H9 (cell line): ENCODE results near the gene TMC1. TPM values are rescaled to one million over a fixed set of nuclear protein-coding genes. Genes with fewer than 3 reads are reported as not detected.

Experiments used
- DNase-seq: peaks from one replicate; pipeline ENCODE4 v3.0.0-alpha.2; 2017
- H2AFZ ChIP-seq: one replicate; pipeline ENCODE4 v1.6.1; 2013; ENCODE audit warnings: mild to moderate bottlenecking, low read length, control low read depth, moderate library complexity
- H2AK5ac ChIP-seq: 2 replicates; pipeline ENCODE4 v1.6.1; 2013; ENCODE audit warnings: low read length, control low read depth, mixed read lengths; ENCODE audit not compliant: insufficient read length
- H2BK120ac ChIP-seq: one replicate; pipeline ENCODE4 v1.6.1; 2013; ENCODE audit warnings: low read depth, mild to moderate bottlenecking, low read length, control low read depth, inconsistent platforms; ENCODE audit not compliant: poor library complexity, severe bottlenecking
- H2BK12ac ChIP-seq: 2 replicates; pipeline ENCODE4 v1.6.1; 2013; ENCODE audit warnings: low read length, control low read depth, mixed read lengths, low read depth; ENCODE audit not compliant: insufficient read length
- H2BK15ac ChIP-seq: 2 replicates; pipeline ENCODE4 v1.6.1; 2013; ENCODE audit warnings: low read depth, low read length, control low read depth
- H2BK20ac ChIP-seq: one replicate; pipeline ENCODE4 v1.6.1; 2013; ENCODE audit warnings: low read depth, mild to moderate bottlenecking, low read length, control low read depth, inconsistent platforms; ENCODE audit not compliant: poor library complexity, severe bottlenecking
- H2BK5ac ChIP-seq: 2 replicates; pipeline ENCODE4 v1.6.1; 2013; ENCODE audit warnings: low read length, control low read depth, mixed read lengths; ENCODE audit not compliant: insufficient read length
- H3K14ac ChIP-seq: 2 replicates; pipeline ENCODE4 v1.6.1; 2013; ENCODE audit warnings: low read length, control low read depth; ENCODE audit not compliant: insufficient read depth
- H3K18ac ChIP-seq: 2 replicates; pipeline ENCODE4 v1.6.1; 2013; ENCODE audit warnings: low read depth, mild to moderate bottlenecking, mixed read lengths, low read length, control low read depth; ENCODE audit not compliant: insufficient read length
- H3K23ac ChIP-seq: 2 replicates; pipeline ENCODE4 v1.6.1; 2013; ENCODE audit warnings: low read length, control low read depth, mixed read lengths, low read depth; ENCODE audit not compliant: insufficient read length
- H3K23me2 ChIP-seq: 2 replicates; pipeline ENCODE4 v1.6.1; 2013; ENCODE audit warnings: low read depth, mild to moderate bottlenecking, mixed read lengths, low read length, control low read depth; ENCODE audit not compliant: insufficient read length, poor library complexity, severe bottlenecking
- H3K27ac ChIP-seq: 2 replicates; pipeline ENCODE4 v1.5.1; 2013; ENCODE audit warnings: low read length, control low read depth, mixed read lengths, low read depth; ENCODE audit not compliant: insufficient read length
- H3K27me3 ChIP-seq: 2 replicates; pipeline ENCODE4 v1.6.1; 2013; ENCODE audit warnings: low read length, control low read depth, inconsistent platforms; ENCODE audit not compliant: insufficient read depth
- H3K4ac ChIP-seq: 2 replicates; pipeline ENCODE4 v1.6.1; 2013; ENCODE audit warnings: low read depth, mild to moderate bottlenecking, control low read depth, inconsistent platforms, low read length, moderate library complexity
- H3K4me1 ChIP-seq: 2 replicates; pipeline ENCODE4 v1.6.1; 2013; ENCODE audit warnings: low read length, control low read depth, inconsistent platforms; ENCODE audit not compliant: insufficient read depth
- H3K4me2 ChIP-seq: 2 replicates; pipeline ENCODE4 v1.6.1; 2013; ENCODE audit warnings: low read length, control low read depth, mixed read lengths; ENCODE audit not compliant: insufficient read length, insufficient read depth
- H3K56ac ChIP-seq: 2 replicates; pipeline ENCODE4 v1.6.1; 2013; ENCODE audit warnings: low read depth, mild to moderate bottlenecking, mixed read lengths, low read length, control low read depth; ENCODE audit not compliant: insufficient read length
- H3K79me1 ChIP-seq: 2 replicates; pipeline ENCODE4 v1.6.1; 2013; ENCODE audit warnings: low read depth, mild to moderate bottlenecking, moderate library complexity, low read length, control low read depth, inconsistent platforms; ENCODE audit not compliant: insufficient read depth, poor library complexity, severe bottlenecking
- H3K79me2 ChIP-seq: 2 replicates; pipeline ENCODE4 v1.6.1; 2013; ENCODE audit warnings: low read length, control low read depth, inconsistent platforms; ENCODE audit not compliant: insufficient read depth
- H3K9ac ChIP-seq: 2 replicates; pipeline ENCODE4 v1.6.1; 2013; ENCODE audit warnings: low read length, control low read depth, mixed read lengths; ENCODE audit not compliant: insufficient read length; ENCODE audit errors: extremely low read depth
- H3K9me3 ChIP-seq: one replicate; pipeline ENCODE4 v1.6.1; 2013; ENCODE audit warnings: low read depth, low read length, inconsistent platforms; ENCODE audit not compliant: control insufficient read depth
- H3T11ph ChIP-seq: one replicate; pipeline ENCODE4 v1.6.1; 2013; ENCODE audit warnings: mild to moderate bottlenecking, low read length, control low read depth, inconsistent platforms
- H4K20me1 ChIP-seq: one replicate; pipeline ENCODE4 v1.6.1; 2013; ENCODE audit not compliant: control insufficient read depth, insufficient read length, insufficient read depth
- H4K5ac ChIP-seq: 2 replicates; pipeline ENCODE4 v1.6.1; 2013; ENCODE audit warnings: low read depth, mild to moderate bottlenecking, mixed read lengths, low read length, control low read depth; ENCODE audit not compliant: insufficient read length
- H4K8ac ChIP-seq: replicated peaks from 2 replicates; pipeline ENCODE4 v1.6.1; 2013; ENCODE audit warnings: low read length, control low read depth, mixed read lengths, low read depth; ENCODE audit not compliant: insufficient read length
- H4K91ac ChIP-seq: 2 replicates; pipeline ENCODE4 v1.6.1; 2013; ENCODE audit warnings: low read depth, mild to moderate bottlenecking, moderate library complexity, mixed read lengths, low read length, control low read depth; ENCODE audit not compliant: insufficient read length
- H3K27ac Mint-ChIP-seq, 3 experiments: 2 replicates in 2 of 3; 3 replicates in 1 of 3; pipeline ENCODE4 v1.8.0; 2020 to 2021; ENCODE audit warnings: mixed read lengths in 3 of 3, mild to moderate bottlenecking in 1 of 3, moderate library complexity in 1 of 3
- H3K27me3 Mint-ChIP-seq: 2 replicates; pipeline ENCODE4 v1.8.0; 2021; ENCODE audit warnings: low read depth, mild to moderate bottlenecking, moderate library complexity, mixed read lengths
- H3K36me3 Mint-ChIP-seq, 3 experiments: 2 replicates in 2 of 3; 3 replicates in 1 of 3; pipeline ENCODE4 v1.8.0; 2020 to 2021; ENCODE audit warnings: low read depth in 3 of 3, mixed read lengths in 3 of 3; ENCODE audit not compliant: insufficient read depth in 1 of 3
- H3K4me1 Mint-ChIP-seq, 2 experiments: 2 replicates each; pipeline ENCODE4 v1.8.0; 2020; ENCODE audit warnings: mixed read lengths in 2 of 2
- H3K4me3 Mint-ChIP-seq, 2 experiments: 2 replicates in 1 of 2; 3 replicates in 1 of 2; pipeline ENCODE4 v1.8.0; 2020 to 2021; ENCODE audit warnings: mild to moderate bottlenecking in 2 of 2, mixed read lengths in 2 of 2, moderate library complexity in 1 of 2
- H3K9me3 Mint-ChIP-seq, 2 experiments: 2 replicates in 1 of 2; 3 replicates in 1 of 2; pipeline ENCODE4 v1.8.0; 2020; ENCODE audit warnings: mild to moderate bottlenecking in 2 of 2, mixed read lengths in 2 of 2, moderate library complexity in 1 of 2
- CTCF ChIP-seq: fragments of 200-600 bp; sonication (generic); conservative IDR thresholded peaks from 3 replicates; pipeline ENCODE4 v1.8.0; 2021; ENCODE audit warnings: antibody characterized with exemption, mild to moderate bottlenecking
- WGBS: extraction: QIAGEN DNeasy Blood & Tissue Kit; methylation state at CpG from one replicate; pipeline ENCODE4 v1.1.7; 2013; ENCODE audit warnings: missing lambda C conversion rate, low lambda C conversion rate, mixed read lengths; ENCODE audit not compliant: insufficient read length; ENCODE audit errors: extremely low coverage; 5-methylcytosine and 5-hydroxymethylcytosine counted together
- total RNA-seq: library from RNA; stranded (reverse); gene quantifications from 2 replicates; pipeline ENCODE4 v1.2.1, GENCODE V29; 2021

The TMC1 gene
- total RNA-seq, 1 experiment from 2014 or later = 2.4 TPM

- H3K79me1 ChIP-seq = no peaks in the 10 kb centered on the region
- no peaks in the 10 kb centered on the region for H3K27me3 ChIP-seq
- peak overlapping the region in 1 of 3 experiments; percentile 52; a peak in 3 of 7 replicates for H3K27ac Mint-ChIP-seq
- no peak overlapping the region for H3K27ac ChIP-seq
- no peak overlapping the region for H3K4me2 ChIP-seq
- WGBS = no CpG with 5 or more reads among the region's 9 CpGs
- H3K27me3 Mint-ChIP-seq = no peaks in the 10 kb centered on the region
- no peak overlapping the region for H2AK5ac ChIP-seq
- no peak overlapping the region for H3K4ac ChIP-seq
- peaks cover 0 to 32% (median 0%) of the 10 kb centered on the region in 3 experiments; a peak in 3 of 7 replicates for H3K36me3 Mint-ChIP-seq
- H2AFZ ChIP-seq = no peak overlapping the region
- no peak overlapping the region for H2BK15ac ChIP-seq
- no peak overlapping the region for H2BK20ac ChIP-seq
- no peak overlapping the region for H2BK5ac ChIP-seq
- no peaks in the 10 kb centered on the region for H3K23me2 ChIP-seq
- no peak overlapping the region for H4K5ac ChIP-seq
- H3T11ph ChIP-seq = no peak overlapping the region
- H3K79me2 ChIP-seq = no peaks in the 10 kb centered on the region
- no peak overlapping the region for H3K9ac ChIP-seq
- no peak overlapping the region for H3K18ac ChIP-seq
- no peak overlapping the region for H3K14ac ChIP-seq
- H3K4me3 Mint-ChIP-seq = no peak overlapping the region
- peaks cover 20 to 23% of the 10 kb centered on the region in 2 experiments for H3K4me1 Mint-ChIP-seq
- H2BK12ac ChIP-seq = no peak overlapping the region
- no peak overlapping the region for H4K91ac ChIP-seq
- no peak overlapping the region for H2BK120ac ChIP-seq
- no peaks in the 10 kb centered on the region for H3K9me3 ChIP-seq
- H4K8ac ChIP-seq = no peak overlapping the region
- DNase-seq = peak; percentile 69
- H4K20me1 ChIP-seq = no peaks in the 10 kb centered on the region
- no peak overlapping the region for H3K23ac ChIP-seq
- H3K56ac ChIP-seq = no peak overlapping the region
- 0 out of 2 replicates have a peak, but pooled peaks cover 4% of the 10 kb centered on the region for H3K4me1 ChIP-seq
- peak; percentile 61 for TF ChIP-seq CTCF
- peaks cover 18 to 26% of the 10 kb centered on the region in 2 experiments for H3K9me3 Mint-ChIP-seq
Measured at GRCh38 chr9:72843520-72844439, 322.4 kb downstream of the TMC1 start.
